ENCODE results near the gene UPK1B.

Gene UPK1B

DNA sequence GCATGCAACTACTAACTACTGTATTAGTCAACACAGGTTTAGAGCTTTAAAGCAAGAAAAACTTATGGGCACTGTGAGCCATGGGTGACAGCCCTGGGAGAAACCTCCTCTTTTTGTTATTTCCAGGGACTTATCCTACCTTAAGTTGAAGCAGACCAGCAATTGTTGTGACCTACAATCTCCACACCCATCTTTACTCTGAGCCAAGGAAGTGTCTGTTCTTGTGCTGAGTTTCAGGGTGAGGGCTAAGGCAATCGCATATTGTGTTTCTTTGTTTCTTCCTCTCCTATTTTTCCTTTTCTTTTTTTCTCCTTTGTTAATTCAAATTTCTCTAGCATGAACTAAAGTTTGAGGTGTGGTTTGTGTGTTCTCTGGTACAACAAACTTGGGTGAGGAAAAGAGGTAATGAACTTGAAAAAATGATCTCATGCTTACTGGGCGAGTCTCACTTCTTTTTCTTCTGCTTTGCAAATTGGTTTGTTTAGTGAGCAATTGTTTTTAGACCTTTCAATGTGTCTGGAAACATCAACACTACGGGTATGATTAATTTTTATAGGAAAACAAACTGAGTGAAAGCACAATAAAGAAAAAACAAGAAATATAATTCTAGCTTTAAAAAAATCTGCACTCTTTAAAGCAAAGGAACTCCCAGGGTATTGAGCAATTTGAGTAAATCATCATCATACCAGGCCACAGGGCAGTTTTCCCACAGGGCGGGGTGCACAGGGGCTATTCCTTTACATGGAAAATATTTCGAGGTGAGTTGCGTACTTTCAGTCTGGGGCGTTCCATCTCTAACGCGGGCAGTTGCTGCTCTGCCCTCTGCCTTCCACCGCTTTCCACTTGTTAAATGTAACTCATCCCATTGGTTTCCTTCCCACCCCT is 2.7 kb downstream of the UPK1B start:
- DNase-seq (ENCODE audit: low read depth, low spot score), result no peak
- WGBS (ENCODE audit: insufficient coverage, insufficient read length), result no CpG with 5 or more reads among the region's 10 CpGs
- Histone ChIP-seq H3K9me3 (ENCODE audit: control insufficient read depth, insufficient read depth, low read length) (no peaks in the 10 kb centered on the region), H3K27ac (ENCODE audit: low read length) (no peak overlapping the region), H3K4me1 (ENCODE audit: control insufficient read depth, insufficient read depth, low read length) (no peaks in the 10 kb centered on the region), H3K4me3 (ENCODE audit: low read length) (no peak overlapping the region), H3K27me3 (ENCODE audit: control insufficient read depth, insufficient read depth, low read length) (no peaks in the 10 kb centered on the region), H3K36me3 (ENCODE audit: control insufficient read depth, insufficient read depth, low read length) (no peaks in the 10 kb centered on the region)

DNA sequence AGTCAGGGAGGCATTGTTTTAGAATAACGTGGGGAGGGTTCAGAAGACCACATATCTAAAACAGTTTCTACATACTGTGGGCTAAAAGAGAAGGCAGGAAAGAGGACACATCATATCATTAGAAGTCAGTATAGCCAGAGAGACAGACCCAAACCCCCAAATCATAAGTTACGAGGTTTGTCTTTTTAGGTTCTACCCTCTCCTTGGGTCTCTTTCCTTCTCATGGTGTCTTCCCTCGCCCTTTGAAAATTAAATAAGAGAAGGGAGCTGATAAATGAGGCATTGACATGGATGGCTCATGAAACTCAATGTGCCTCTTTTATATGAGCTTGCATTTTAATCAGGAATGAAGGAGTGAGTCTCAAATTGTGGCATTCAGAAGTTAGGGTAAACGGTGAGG is 3.4 kb downstream of the UPK1B start:
- Histone ChIP-seq H3K27ac (ENCODE audit: low read length) (no peak overlapping the region), H3K9me3 (ENCODE audit: control insufficient read depth, insufficient read depth, low read length) (no peaks in the 10 kb centered on the region), H3K27me3 (ENCODE audit: control insufficient read depth, insufficient read depth, low read length) (no peaks in the 10 kb centered on the region), H3K4me1 (ENCODE audit: control insufficient read depth, insufficient read depth, low read length) (no peaks in the 10 kb centered on the region), H3K36me3 (ENCODE audit: control insufficient read depth, insufficient read depth, low read length) (no peaks in the 10 kb centered on the region), H3K4me3 (ENCODE audit: low read length) (no peak overlapping the region)
- DNase-seq (ENCODE audit: low read depth, low spot score), result no peak
- WGBS (ENCODE audit: insufficient coverage, insufficient read length), result no CpG with 5 or more reads among the region's 4 CpGs

DNA sequence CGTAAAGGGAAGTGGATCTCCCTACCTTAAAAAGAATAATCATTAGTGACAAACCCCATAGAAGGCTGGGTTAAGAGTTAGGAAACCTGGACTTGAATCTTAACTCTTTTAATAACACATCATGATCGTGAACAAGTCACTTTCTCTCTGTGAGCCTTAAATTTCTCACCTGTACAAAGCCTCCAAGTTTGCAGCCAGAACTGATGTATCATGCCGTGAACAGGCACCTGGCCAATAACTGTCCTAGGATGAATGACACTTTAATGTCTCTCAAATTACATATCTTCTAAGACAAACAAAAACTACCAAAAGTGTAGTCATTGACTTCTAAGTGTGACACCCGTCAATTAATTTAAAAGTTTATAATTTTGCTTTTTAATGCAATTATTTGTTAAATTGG is 3.9 kb downstream of the UPK1B start:
- H3K36me3 ChIP-seq (ENCODE audit: control insufficient read depth, insufficient read depth, low read length), result no peaks in the 10 kb centered on the region
- H3K27me3 ChIP-seq (ENCODE audit: control insufficient read depth, insufficient read depth, low read length), result no peaks in the 10 kb centered on the region
- no peaks in the 10 kb centered on the region for H3K9me3 ChIP-seq (ENCODE audit: control insufficient read depth, insufficient read depth, low read length)
- H3K4me3 ChIP-seq (ENCODE audit: low read length), result no peak overlapping the region
- H3K27ac ChIP-seq (ENCODE audit: low read length), result no peak overlapping the region
- WGBS (ENCODE audit: insufficient coverage, insufficient read length), result no CpG with 5 or more reads among the region's 4 CpGs
- H3K4me1 ChIP-seq (ENCODE audit: control insufficient read depth, insufficient read depth, low read length), result no peaks in the 10 kb centered on the region
- no peak for DNase-seq (ENCODE audit: low read depth, low spot score)

DNA sequence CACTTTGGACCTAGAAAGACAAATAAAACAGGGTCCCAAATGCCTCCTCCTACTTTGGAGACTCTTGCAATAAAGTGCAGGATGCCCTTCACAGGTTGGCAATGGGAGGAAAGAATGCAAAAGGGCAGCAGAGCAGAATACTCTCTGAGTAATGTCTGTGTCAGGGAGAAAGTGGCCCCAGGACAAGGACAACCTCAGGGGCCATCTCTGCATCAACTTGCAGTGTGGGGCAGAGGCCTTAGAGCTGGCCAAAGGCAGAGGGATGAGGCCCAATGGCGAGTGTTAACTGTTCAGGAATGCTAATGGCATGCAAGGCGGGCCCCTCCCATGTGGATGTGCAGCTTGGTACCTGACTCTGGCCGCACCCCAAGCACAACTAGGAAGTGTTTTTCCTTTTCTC is 8.4 kb downstream of the UPK1B start:
- no peak for DNase-seq (ENCODE audit: low read depth, low spot score)
- H3K27ac ChIP-seq (ENCODE audit: low read length), result no peak overlapping the region
- H3K4me3 ChIP-seq (ENCODE audit: low read length), result no peak overlapping the region
- H3K4me1 ChIP-seq (ENCODE audit: control insufficient read depth, insufficient read depth, low read length), result no peaks in the 10 kb centered on the region
- no peaks in the 10 kb centered on the region for H3K27me3 ChIP-seq (ENCODE audit: control insufficient read depth, insufficient read depth, low read length)
- no peaks in the 10 kb centered on the region for H3K36me3 ChIP-seq (ENCODE audit: control insufficient read depth, insufficient read depth, low read length)
- no CpG with 5 or more reads among the region's 3 CpGs for WGBS (ENCODE audit: insufficient coverage, insufficient read length)
- no peaks in the 10 kb centered on the region for H3K9me3 ChIP-seq (ENCODE audit: control insufficient read depth, insufficient read depth, low read length)

DNA sequence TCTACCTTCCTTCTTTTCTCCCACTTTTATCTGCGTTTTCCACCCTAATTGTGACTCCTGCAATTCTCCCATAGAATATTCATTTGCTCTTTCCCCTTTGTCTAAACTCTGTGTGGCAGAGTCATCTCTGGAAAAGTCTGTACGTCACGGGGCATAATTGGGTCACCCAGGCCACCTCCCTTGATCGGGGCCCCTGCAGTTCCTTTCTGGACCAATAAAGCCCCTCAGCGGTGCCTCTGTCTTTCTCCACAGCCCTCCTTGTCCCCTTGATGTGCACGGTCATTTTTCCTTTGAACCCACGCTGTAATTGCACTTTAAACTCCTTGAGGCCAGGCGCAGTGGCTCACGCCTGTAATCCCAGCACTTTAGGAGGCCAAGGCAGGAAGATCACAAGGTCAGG is 10.7 kb downstream of the UPK1B start:
- Histone ChIP-seq H3K36me3 (ENCODE audit: control insufficient read depth, insufficient read depth, low read length) (no peaks in the 10 kb centered on the region), H3K9me3 (ENCODE audit: control insufficient read depth, insufficient read depth, low read length) (no peaks in the 10 kb centered on the region), H3K27ac (ENCODE audit: low read length) (no peak overlapping the region), H3K4me3 (ENCODE audit: low read length) (no peak overlapping the region), H3K4me1 (ENCODE audit: control insufficient read depth, insufficient read depth, low read length) (no peaks in the 10 kb centered on the region), H3K27me3 (ENCODE audit: control insufficient read depth, insufficient read depth, low read length) (no peaks in the 10 kb centered on the region)
- WGBS (ENCODE audit: insufficient coverage, insufficient read length), result no CpG with 5 or more reads among the region's 9 CpGs
- DNase-seq (ENCODE audit: low read depth, low spot score), result no peak

DNA sequence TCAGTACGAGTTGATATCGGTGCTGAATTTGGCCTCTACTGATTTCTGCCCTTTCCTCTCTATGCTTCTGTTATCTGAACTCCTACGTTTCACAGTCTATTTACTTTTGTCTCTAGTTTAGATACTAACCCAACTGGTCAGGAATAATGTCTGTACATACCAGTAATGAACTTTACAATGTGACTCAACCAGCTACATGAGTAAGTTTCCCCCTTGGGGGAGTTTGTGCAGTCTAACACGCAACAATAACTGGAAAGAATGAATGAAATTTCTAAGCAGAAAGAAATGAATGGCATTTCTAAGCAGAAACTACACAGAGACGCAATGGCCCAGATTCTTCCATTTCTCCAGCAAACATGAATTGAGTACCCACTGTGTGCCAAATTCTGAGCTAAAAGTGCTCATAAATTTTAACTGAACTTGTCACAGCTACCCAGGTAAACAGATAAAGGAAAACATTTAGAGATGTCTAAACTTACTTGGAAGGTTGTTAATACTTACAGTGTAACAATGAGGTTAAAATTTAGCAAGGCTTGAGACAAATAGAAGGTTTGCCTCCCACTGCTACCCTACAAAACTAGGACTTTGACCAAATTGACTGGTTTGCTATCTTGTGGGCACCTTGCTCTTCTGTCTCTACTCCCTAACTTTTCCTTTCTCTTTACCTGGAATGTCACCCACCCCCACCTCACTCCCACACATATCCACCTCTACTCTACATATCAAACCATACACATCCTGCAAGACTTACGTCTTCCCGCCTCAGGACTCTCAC is 11.6 kb downstream of the UPK1B start:
- Histone ChIP-seq H3K9me3 (ENCODE audit: control insufficient read depth, insufficient read depth, low read length) (no peaks in the 10 kb centered on the region), H3K27ac (ENCODE audit: low read length) (no peak overlapping the region), H3K36me3 (ENCODE audit: control insufficient read depth, insufficient read depth, low read length) (no peaks in the 10 kb centered on the region), H3K27me3 (ENCODE audit: control insufficient read depth, insufficient read depth, low read length) (peaks cover 2% of the 10 kb centered on the region; the same call in 1 of the 2 replicates), H3K4me1 (ENCODE audit: control insufficient read depth, insufficient read depth, low read length) (0 out of 2 replicates have a peak, but pooled peaks cover 1% of the 10 kb centered on the region), H3K4me3 (ENCODE audit: low read length) (no peak overlapping the region)
- 100% methylated on average over 1 of the region's 7 CpGs for WGBS (ENCODE audit: insufficient coverage, insufficient read length)
- no peak for DNase-seq (ENCODE audit: low read depth, low spot score)

DNA sequence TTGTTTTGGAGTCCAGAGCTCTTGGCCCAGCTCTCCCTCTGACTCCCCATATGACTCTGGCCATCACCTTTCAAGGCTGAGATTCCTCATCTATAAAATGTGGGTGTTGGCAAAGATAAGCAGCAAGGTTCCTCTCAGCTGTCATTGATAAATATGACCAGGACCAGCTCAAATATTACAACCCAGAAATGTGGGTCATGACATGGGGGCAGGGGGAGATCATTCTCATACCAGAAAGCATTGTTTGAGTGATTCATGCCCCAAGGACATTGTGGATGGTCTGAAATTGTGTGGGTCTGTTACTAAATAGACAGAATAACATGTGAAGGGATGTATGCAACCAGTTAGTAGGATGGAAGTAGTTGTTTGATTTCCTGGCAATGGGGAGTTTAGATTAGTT is 13.9 kb downstream of the UPK1B start:
- peaks cover 2% of the 10 kb centered on the region; the same call in 1 of the 2 replicates for H3K27me3 ChIP-seq (ENCODE audit: control insufficient read depth, insufficient read depth, low read length)
- 0 out of 2 replicates have a peak, but pooled peaks cover 1% of the 10 kb centered on the region for H3K4me1 ChIP-seq (ENCODE audit: control insufficient read depth, insufficient read depth, low read length)
- no peaks in the 10 kb centered on the region for H3K36me3 ChIP-seq (ENCODE audit: control insufficient read depth, insufficient read depth, low read length)
- DNase-seq (ENCODE audit: low read depth, low spot score), result no peak
- no peaks in the 10 kb centered on the region for H3K9me3 ChIP-seq (ENCODE audit: control insufficient read depth, insufficient read depth, low read length)
- no peak overlapping the region for H3K27ac ChIP-seq (ENCODE audit: low read length)
- H3K4me3 ChIP-seq (ENCODE audit: low read length), result no peak overlapping the region

DNA sequence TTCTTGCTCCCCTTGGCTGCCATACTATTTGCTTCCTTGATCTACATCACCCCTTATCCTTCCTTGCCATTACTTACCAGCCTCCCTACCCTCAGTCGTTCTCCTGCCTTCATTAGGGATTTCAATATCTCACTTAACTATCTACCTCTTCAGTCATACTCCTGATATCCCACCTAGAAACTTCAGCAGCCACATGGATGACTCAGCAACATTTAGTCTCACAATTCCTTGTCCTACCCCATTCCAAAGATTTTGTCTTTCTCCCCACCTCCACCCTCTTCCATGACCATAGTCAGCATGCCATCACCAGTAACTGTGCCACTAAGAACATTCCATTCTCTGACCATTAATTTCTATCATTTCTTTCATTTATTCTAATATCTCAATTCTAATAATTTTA is 18.4 kb downstream of the UPK1B start:
- Histone ChIP-seq H3K27me3 (ENCODE audit: control insufficient read depth, insufficient read depth, low read length) (peaks cover 2% of the 10 kb centered on the region; the same call in 1 of the 2 replicates), H3K27ac (ENCODE audit: low read length) (no peak overlapping the region), H3K4me3 (ENCODE audit: low read length) (no peak overlapping the region), H3K4me1 (ENCODE audit: control insufficient read depth, insufficient read depth, low read length) (peaks cover 1% of the 10 kb centered on the region; the same call in 1 of the 2 replicates), H3K9me3 (ENCODE audit: control insufficient read depth, insufficient read depth, low read length) (no peaks in the 10 kb centered on the region), H3K36me3 (ENCODE audit: control insufficient read depth, insufficient read depth, low read length) (no peaks in the 10 kb centered on the region)
- WGBS (ENCODE audit: insufficient coverage, insufficient read length), result no CpG with 5 or more reads among the region's 1 CpG
- no peak for DNase-seq (ENCODE audit: low read depth, low spot score)

DNA sequence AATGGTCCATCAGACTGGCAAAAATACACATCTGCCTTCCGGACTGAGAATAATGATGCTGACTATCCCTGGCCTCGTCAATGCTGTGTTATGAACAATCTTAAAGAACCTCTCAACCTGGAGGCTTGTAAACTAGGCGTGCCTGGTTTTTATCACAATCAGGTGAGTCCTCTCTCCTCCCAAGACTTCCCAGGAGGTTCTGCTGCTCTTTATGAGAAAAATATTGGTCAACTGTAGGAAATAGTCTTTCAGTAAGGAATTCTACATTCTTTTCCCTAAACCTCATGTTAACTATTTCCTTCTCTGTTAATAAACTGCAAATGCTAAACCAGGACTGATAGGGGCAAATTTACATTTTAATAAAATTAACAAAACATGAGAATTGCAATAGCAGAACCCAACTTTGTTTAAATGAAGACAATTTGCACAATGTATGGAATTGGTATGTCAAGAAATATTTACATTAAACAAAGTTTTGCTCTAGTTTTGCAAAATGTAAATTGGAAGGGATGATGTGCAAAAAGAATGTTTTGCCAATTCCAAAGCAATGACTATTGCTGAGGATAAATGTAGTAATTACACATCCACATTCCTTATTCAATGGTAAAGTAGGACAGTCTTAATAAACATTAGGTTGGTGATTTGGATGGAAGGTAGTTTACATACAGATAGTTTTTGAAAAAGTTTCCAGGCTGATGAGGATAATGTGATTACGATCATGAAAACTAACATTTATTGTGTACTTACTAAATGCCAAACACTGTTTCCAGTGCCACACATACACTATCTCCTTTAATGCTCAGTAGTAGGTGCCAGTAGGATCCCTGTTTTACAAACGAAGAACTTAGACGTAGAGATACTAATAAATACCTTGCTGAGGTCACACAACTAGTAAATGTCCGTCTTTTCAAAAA is 21.1 kb downstream of the UPK1B start:
- no peaks in the 10 kb centered on the region for H3K36me3 ChIP-seq (ENCODE audit: control insufficient read depth, insufficient read depth, low read length)
- no peak overlapping the region for H3K27ac ChIP-seq (ENCODE audit: low read length)
- no peaks in the 10 kb centered on the region for H3K27me3 ChIP-seq (ENCODE audit: control insufficient read depth, insufficient read depth, low read length)
- DNase-seq (ENCODE audit: low read depth, low spot score), result no peak
- no peak overlapping the region for H3K4me3 ChIP-seq (ENCODE audit: low read length)
- H3K9me3 ChIP-seq (ENCODE audit: control insufficient read depth, insufficient read depth, low read length), result no peaks in the 10 kb centered on the region
- no CpG with 5 or more reads among the region's 7 CpGs for WGBS (ENCODE audit: insufficient coverage, insufficient read length)
- no peaks in the 10 kb centered on the region; the same call in 1 of the 2 replicates for H3K4me1 ChIP-seq (ENCODE audit: control insufficient read depth, insufficient read depth, low read length)

DNA sequence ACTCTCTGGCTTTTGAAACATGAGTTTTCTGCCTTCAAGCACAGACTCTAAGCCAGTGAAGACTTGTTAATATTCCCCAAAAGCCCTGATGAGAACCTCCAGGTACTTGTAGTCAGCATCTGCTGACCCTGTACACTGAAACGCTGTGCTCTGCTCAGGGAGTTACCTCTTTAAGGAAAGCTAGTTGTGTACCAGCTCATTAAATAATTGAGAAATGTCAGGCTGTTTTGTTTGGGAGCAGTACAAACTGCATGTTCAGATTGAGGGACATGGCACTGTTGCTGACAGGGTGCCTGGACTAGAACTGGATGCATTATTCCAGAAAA is 21.7 kb downstream of the UPK1B start:
- no peaks in the 10 kb centered on the region for H3K9me3 ChIP-seq (ENCODE audit: control insufficient read depth, insufficient read depth, low read length)
- H3K4me1 ChIP-seq (ENCODE audit: control insufficient read depth, insufficient read depth, low read length), result no peaks in the 10 kb centered on the region; the same call in 1 of the 2 replicates
- no peak overlapping the region for H3K27ac ChIP-seq (ENCODE audit: low read length)
- H3K36me3 ChIP-seq (ENCODE audit: control insufficient read depth, insufficient read depth, low read length), result no peaks in the 10 kb centered on the region
- no peak for DNase-seq (ENCODE audit: low read depth, low spot score)
- H3K4me3 ChIP-seq (ENCODE audit: low read length), result no peak overlapping the region
- no peaks in the 10 kb centered on the region for H3K27me3 ChIP-seq (ENCODE audit: control insufficient read depth, insufficient read depth, low read length)
- WGBS (ENCODE audit: insufficient coverage, insufficient read length), result no CpG with 5 or more reads among the region's 1 CpG

All from iPS DF 6.9 (cell line).